ENCODE results near the gene SFI1.

- TF ChIP-seq, protein P1, sequence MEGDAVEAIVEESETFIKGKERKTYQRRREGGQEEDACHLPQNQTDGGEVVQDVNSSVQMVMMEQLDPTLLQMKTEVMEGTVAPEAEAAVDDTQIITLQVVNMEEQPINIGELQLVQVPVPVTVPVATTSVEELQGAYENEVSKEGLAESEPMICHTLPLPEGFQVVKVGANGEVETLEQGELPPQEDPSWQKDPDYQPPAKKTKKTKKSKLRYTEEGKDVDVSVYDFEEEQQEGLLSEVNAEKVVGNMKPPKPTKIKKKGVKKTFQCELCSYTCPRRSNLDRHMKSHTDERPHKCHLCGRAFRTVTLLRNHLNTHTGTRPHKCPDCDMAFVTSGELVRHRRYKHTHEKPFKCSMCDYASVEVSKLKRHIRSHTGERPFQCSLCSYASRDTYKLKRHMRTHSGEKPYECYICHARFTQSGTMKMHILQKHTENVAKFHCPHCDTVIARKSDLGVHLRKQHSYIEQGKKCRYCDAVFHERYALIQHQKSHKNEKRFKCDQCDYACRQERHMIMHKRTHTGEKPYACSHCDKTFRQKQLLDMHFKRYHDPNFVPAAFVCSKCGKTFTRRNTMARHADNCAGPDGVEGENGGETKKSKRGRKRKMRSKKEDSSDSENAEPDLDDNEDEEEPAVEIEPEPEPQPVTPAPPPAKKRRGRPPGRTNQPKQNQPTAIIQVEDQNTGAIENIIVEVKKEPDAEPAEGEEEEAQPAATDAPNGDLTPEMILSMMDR (IDR thresholded peaks at IDR 0.05): no peak
- no peak for TF ChIP-seq POLR2A (IDR thresholded peaks at IDR 0.05)
These were observed 92.8 kb downstream of the SFI1 start for GRCh38 chr22:31588970-31589675.

Data from thyroid gland (tissue), 4 donors.